ENCODE data around the gene KCNG3.

The KCNG3 gene

DNA sequence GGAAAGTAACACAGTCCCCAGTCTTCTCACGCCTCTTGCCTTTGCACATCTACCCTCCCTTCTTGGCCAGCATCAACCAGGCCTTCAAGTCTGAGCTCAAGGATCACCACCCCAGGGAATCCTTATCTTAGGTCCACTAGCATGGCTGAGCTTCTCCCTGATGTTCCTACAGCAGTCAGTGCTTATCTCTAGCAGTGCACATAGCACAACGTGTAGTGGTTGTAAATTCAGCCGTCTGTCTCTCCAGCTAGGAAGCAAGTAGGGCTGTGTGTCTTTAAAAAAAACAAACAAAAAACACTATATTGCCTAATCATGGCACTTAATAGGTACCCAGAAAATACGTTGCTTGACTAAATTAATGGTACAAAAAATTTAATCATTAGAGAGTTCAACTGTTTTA is 29.2 kb downstream of the KCNG3 start:
- TF ChIP-seq FOXP2 (optimal IDR thresholded peaks at IDR 0.05; ENCODE audit: control extremely low read depth, extremely low read length, insufficient read depth): no peak
- no peak for TF ChIP-seq EZH2 (IDR thresholded peaks at IDR 0.05)
- TF ChIP-seq POLR2AphosphoS5 (IDR thresholded peaks at IDR 0.05; ENCODE audit: borderline replicate concordance, low read depth, low read length): no peak

GRCh38 chr2:42463570-42463969 is 30.2 kb downstream of the KCNG3 start:
- DNase-seq (ENCODE audit: low read depth, low spot score): no peak
- Histone ChIP-seq H3K9me3 (ENCODE audit: low read depth, low read length) (no peaks in the 10 kb centered on the region), H3K36me3 (ENCODE audit: insufficient read depth, low read length) (no peaks in the 10 kb centered on the region), H3K27ac (no peak overlapping the region), H3K9ac (ENCODE audit: insufficient read length) (no peak overlapping the region), H3K4me3 (no peak overlapping the region)
- no peak for TF ChIP-seq POLR2AphosphoS5 (IDR thresholded peaks at IDR 0.05; ENCODE audit: borderline replicate concordance, low read depth, low read length)
- TF ChIP-seq EZH2 (IDR thresholded peaks at IDR 0.05): no peak
- no peak for TF ChIP-seq FOXP2 (optimal IDR thresholded peaks at IDR 0.05; ENCODE audit: control extremely low read depth, extremely low read length, insufficient read depth)

More for the DNA sequence above, 29.2 kb downstream of the KCNG3 start:
- Histone ChIP-seq H3K9me3 (ENCODE audit: low read depth, low read length) (no peaks in the 10 kb centered on the region), H3K27ac (no peak overlapping the region), H3K36me3 (ENCODE audit: insufficient read depth, low read length) (no peaks in the 10 kb centered on the region), H3K4me3 (no peak overlapping the region), H3K9ac (ENCODE audit: insufficient read length) (no peak overlapping the region)
- no peak for DNase-seq (ENCODE audit: low read depth, low spot score)

GRCh38 chr2:42459296-42459695 is 34.5 kb downstream of the KCNG3 start:
- TF ChIP-seq POLR2AphosphoS5 (IDR thresholded peaks at IDR 0.05; ENCODE audit: borderline replicate concordance, low read depth, low read length) (no peak), EZH2 (IDR thresholded peaks at IDR 0.05) (no peak), FOXP2 (optimal IDR thresholded peaks at IDR 0.05; ENCODE audit: control extremely low read depth, extremely low read length, insufficient read depth) (no peak)
- no peaks in the 10 kb centered on the region for H3K9me3 ChIP-seq (ENCODE audit: low read depth, low read length)
- no peak overlapping the region for H3K27ac ChIP-seq
- no peaks in the 10 kb centered on the region for H3K36me3 ChIP-seq (ENCODE audit: insufficient read depth, low read length)
- DNase-seq (ENCODE audit: low read depth, low spot score): no peak
- no peak overlapping the region for H3K4me3 ChIP-seq
- no peak overlapping the region for H3K9ac ChIP-seq (ENCODE audit: insufficient read length)

DNA sequence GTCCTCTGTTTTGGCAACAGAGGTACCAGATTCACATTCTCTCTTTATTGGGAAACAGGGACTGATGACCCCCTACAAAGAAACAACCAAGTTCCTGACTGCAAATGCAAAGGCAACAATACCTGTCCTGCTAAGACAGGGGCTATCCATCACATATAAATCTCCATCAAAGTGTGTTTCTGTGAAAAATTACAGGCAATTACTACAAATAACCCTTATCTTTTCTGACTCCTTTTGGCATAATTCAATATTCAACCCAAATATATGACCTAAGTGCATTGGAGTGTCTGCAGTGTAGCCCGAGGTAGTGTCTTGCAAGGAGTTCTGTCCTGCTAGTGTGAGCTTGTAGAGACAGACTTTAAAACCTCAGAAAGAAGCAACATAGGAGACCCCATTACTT is 35.4 kb downstream of the KCNG3 start:
- TF ChIP-seq FOXP2 (optimal IDR thresholded peaks at IDR 0.05; ENCODE audit: control extremely low read depth, extremely low read length, insufficient read depth): no peak
- no peak for TF ChIP-seq EZH2 (IDR thresholded peaks at IDR 0.05)
- no peak for TF ChIP-seq POLR2AphosphoS5 (IDR thresholded peaks at IDR 0.05; ENCODE audit: borderline replicate concordance, low read depth, low read length)
- no peaks in the 10 kb centered on the region for H3K36me3 ChIP-seq (ENCODE audit: insufficient read depth, low read length)
- no peak overlapping the region for H3K9ac ChIP-seq (ENCODE audit: insufficient read length)
- no peak for DNase-seq (ENCODE audit: low read depth, low spot score)
- H3K27ac ChIP-seq: no peak overlapping the region
- H3K4me3 ChIP-seq: no peak overlapping the region
- H3K9me3 ChIP-seq (ENCODE audit: low read depth, low read length): no peaks in the 10 kb centered on the region

DNA sequence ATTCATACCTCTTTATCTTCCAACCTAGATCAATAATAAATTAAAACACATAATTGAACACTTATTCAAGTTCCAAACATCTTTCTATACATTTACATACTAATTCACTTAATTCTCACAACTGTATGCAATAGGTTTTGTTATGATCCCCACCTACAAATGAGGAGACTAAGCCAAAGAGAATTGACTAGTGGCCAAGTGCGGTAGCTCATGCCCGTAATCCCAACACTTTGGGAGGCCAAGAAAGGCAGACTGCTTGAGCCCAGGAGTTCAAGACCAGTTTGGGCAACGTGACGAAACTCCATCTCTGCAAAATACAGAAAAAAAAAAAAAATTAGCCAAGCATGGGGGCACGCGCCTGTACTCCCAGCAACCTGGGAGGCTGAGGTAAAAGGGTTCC is 36.8 kb downstream of the KCNG3 start:
- H3K36me3 ChIP-seq (ENCODE audit: insufficient read depth, low read length): no peaks in the 10 kb centered on the region
- no peak overlapping the region for H3K9ac ChIP-seq (ENCODE audit: insufficient read length)
- H3K4me3 ChIP-seq: no peak overlapping the region
- no peak for DNase-seq (ENCODE audit: low read depth, low spot score)
- no peak for TF ChIP-seq FOXP2 (optimal IDR thresholded peaks at IDR 0.05; ENCODE audit: control extremely low read depth, extremely low read length, insufficient read depth)
- TF ChIP-seq POLR2AphosphoS5 (IDR thresholded peaks at IDR 0.05; ENCODE audit: borderline replicate concordance, low read depth, low read length): no peak
- no peaks in the 10 kb centered on the region for H3K9me3 ChIP-seq (ENCODE audit: low read depth, low read length)
- H3K27ac ChIP-seq: no peak overlapping the region

DNA sequence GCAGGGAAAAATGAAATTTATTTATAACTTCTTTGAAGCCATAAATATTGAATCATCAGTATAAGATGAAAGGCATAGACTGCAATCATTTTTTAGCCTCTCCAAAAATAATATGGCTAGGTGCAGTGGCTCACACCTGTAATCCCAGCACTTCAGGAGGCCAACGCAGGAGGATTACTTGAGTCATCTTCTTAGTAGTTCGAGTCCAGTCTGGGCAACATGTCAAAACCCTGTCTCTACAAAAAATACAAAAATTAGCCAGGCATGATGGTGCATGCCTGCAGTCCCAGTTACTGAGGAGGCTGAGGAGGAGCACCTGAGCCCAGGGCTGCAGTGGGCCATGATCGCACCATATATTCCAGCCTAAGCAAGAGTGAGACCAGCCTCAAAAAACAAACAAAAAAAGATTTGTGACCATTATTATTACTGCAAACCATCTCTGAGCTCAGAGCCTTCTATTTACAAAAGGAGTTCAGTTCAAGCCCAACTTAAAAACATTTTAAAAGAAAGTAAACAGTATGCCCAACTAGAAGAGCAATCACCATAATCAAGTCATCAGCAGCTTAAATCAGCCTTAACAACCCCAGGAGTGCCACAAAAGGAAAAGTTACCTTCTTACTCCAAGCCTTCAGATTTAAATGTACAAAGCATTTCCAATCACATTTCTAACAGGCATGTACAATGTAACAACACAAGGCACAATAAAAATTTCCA is 37.5 kb downstream of the KCNG3 start:
- no peak overlapping the region for H3K9ac ChIP-seq (ENCODE audit: insufficient read length)
- no peak overlapping the region for H3K27ac ChIP-seq
- H3K4me3 ChIP-seq: no peak overlapping the region
- H3K36me3 ChIP-seq (ENCODE audit: insufficient read depth, low read length): no peaks in the 10 kb centered on the region
- no peak for DNase-seq (ENCODE audit: low read depth, low spot score)
- no peaks in the 10 kb centered on the region for H3K9me3 ChIP-seq (ENCODE audit: low read depth, low read length)
- TF ChIP-seq POLR2AphosphoS5 (IDR thresholded peaks at IDR 0.05; ENCODE audit: borderline replicate concordance, low read depth, low read length) (no peak), FOXP2 (optimal IDR thresholded peaks at IDR 0.05; ENCODE audit: control extremely low read depth, extremely low read length, insufficient read depth) (no peak), EZH2 (IDR thresholded peaks at IDR 0.05) (no peak)

DNA sequence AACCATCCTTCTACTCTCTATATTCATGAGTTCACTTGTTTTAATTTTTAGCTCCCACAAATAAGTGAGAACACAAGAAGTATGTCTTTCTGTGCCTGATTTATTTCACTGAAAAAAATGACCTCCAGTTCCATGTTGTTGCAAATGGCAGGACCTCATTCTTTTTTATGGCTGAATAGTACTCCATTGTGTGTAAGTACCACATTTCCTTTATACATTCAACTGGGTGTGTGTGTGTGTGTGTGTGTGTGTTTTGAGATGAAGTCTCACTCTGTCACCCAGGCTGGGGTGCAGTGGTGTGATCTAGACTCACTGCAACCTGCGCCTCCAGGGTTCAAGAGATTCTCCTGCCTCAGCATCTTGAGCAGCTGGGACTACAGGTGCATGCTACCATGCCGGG is 41.2 kb downstream of the KCNG3 start:
- no peak overlapping the region for H3K4me3 ChIP-seq
- no peak overlapping the region for H3K9ac ChIP-seq (ENCODE audit: insufficient read length)
- no peak for DNase-seq (ENCODE audit: low read depth, low spot score)
- H3K9me3 ChIP-seq (ENCODE audit: low read depth, low read length): no peaks in the 10 kb centered on the region
- TF ChIP-seq POLR2AphosphoS5 (IDR thresholded peaks at IDR 0.05; ENCODE audit: borderline replicate concordance, low read depth, low read length) (no peak), EZH2 (IDR thresholded peaks at IDR 0.05) (no peak), FOXP2 (optimal IDR thresholded peaks at IDR 0.05; ENCODE audit: control extremely low read depth, extremely low read length, insufficient read depth) (no peak)
- no peaks in the 10 kb centered on the region for H3K36me3 ChIP-seq (ENCODE audit: insufficient read depth, low read length)
- no peak overlapping the region for H3K27ac ChIP-seq

DNA sequence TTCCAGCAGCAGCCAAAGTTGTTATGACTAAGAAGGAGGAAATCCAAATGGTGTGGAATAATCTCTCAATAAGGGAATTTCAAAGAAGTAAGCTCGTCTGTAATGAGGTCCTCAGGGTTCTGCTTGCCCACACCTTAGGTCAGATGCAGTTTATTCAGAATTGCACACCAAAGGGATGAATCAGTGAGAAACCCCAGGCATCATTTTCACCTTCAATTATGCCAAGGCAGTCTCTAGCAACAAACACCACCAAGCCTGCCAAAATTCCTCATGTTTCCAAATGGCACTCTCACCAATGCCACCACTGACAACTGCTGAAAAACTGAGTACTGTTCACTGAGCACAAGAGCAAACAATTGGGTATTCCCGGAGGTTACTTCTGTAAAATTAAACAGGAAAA is 43.6 kb downstream of the KCNG3 start:
- Histone ChIP-seq H3K4me3 (no peak overlapping the region), H3K27ac (no peak overlapping the region), H3K9ac (ENCODE audit: insufficient read length) (no peak overlapping the region), H3K9me3 (ENCODE audit: low read depth, low read length) (no peaks in the 10 kb centered on the region), H3K36me3 (ENCODE audit: insufficient read depth, low read length) (no peaks in the 10 kb centered on the region)
- TF ChIP-seq FOXP2 (optimal IDR thresholded peaks at IDR 0.05; ENCODE audit: control extremely low read depth, extremely low read length, insufficient read depth) (no peak), EZH2 (IDR thresholded peaks at IDR 0.05) (no peak), POLR2AphosphoS5 (IDR thresholded peaks at IDR 0.05; ENCODE audit: borderline replicate concordance, low read depth, low read length) (no peak)
- DNase-seq (ENCODE audit: low read depth, low spot score): no peak

Data from SK-N-MC (cell line).